ENCODE data around the gene SESN1. TPM values are rescaled to one million over a fixed set of nuclear protein-coding genes. Genes with fewer than 3 reads are reported as not detected.

The SESN1 gene
- total RNA-seq, 2 experiments from 2014 or later, result 10.8 to 13.8 TPM

- Histone ChIP-seq H2AFZ (ENCODE audit: low read length) (peak overlapping the region; percentile 95), H3K4me2 (ENCODE audit: low read length) (peak overlapping the region; percentile 93), H3K36me3 (ENCODE audit: insufficient read depth, low read length) (peaks cover 4% of the 10 kb centered on the region; the same call in 1 of the 2 replicates), H3K4me3 (ENCODE audit: low read depth, low read length, poor library complexity, severe bottlenecking) (peak overlapping the region; percentile 92), H3K79me2 (ENCODE audit: insufficient read depth, low read depth, low read length) (peaks cover 50% of the 10 kb centered on the region), H3K9me3 (ENCODE audit: low read length) (no peaks in the 10 kb centered on the region), H3K4me1 (ENCODE audit: insufficient read depth, low read length, poor library complexity, severe bottlenecking) (peaks cover 25% of the 10 kb centered on the region), H4K20me1 (ENCODE audit: insufficient read depth, low read length) (peaks cover 15% of the 10 kb centered on the region; the same call in 1 of the 2 replicates), H3K27ac (ENCODE audit: low read depth, low read length, poor library complexity, severe bottlenecking) (peak overlapping the region; percentile 87), H3K9me2 (ENCODE audit: insufficient read depth, low read length) (no peaks in the 10 kb centered on the region)
- DNase-seq (ENCODE audit: low spot score), result no peak
- CTCF ChIA-PET (ENCODE audit: unreplicated experiment), result no interaction called here
- intact Hi-C loops (cut with micrococcal nuclease; ENCODE audit: unreplicated experiment), result loop anchor here (2.0 to 10.0 kb wide), 2 partner anchors 287 to 359 kb away; partner anchors contain the start of genes CD164 and MICAL1
- TF ChIP-seq CTCF (conservative IDR thresholded peaks at IDR 0.05; ENCODE audit: low read length) (no peak), EZH2phosphoT487 (IDR thresholded peaks at IDR 0.05; ENCODE audit: borderline replicate concordance, low read depth, low read length) (no peak)
- BruUV-seq (replicated peaks), result no TSS peak
- POLR2A ChIA-PET, result interaction anchor here (0.9 to 5.8 kb wide), 3 partner anchors 10 to 251 kb away, joined by 3 to 54 read pairs (median 44); no protein-coding TSS in a partner anchor
These were observed 1.1 kb upstream of the SESN1 start for GRCh38 chr6:109095835-109096084.

- no TSS peak for BruUV-seq (replicated peaks)
- Histone ChIP-seq H3K27ac (ENCODE audit: low read depth, low read length, poor library complexity, severe bottlenecking) (peak within 1 kb of the TSS; percentile 87), H3K4me1 (ENCODE audit: insufficient read depth, low read length, poor library complexity, severe bottlenecking) (peaks cover 25% of the 10 kb centered on the region), H2AFZ (ENCODE audit: low read length) (peak within 1 kb of the TSS; percentile 95), H3K79me2 (ENCODE audit: insufficient read depth, low read depth, low read length) (peaks cover 55% of the 10 kb centered on the region), H3K4me2 (ENCODE audit: low read length) (peak within 1 kb of the TSS; percentile 93), H3K9me3 (ENCODE audit: low read length) (no peaks in the 10 kb centered on the region), H4K20me1 (ENCODE audit: insufficient read depth, low read length) (peaks cover 15% of the 10 kb centered on the region; the same call in 1 of the 2 replicates), H3K4me3 (ENCODE audit: low read depth, low read length, poor library complexity, severe bottlenecking) (peak within 1 kb of the TSS; percentile 92), H3K9me2 (ENCODE audit: insufficient read depth, low read length) (no peaks in the 10 kb centered on the region), H3K36me3 (ENCODE audit: insufficient read depth, low read length) (no peaks in the 10 kb centered on the region)
- ChIA-PET POLR2A (interaction anchor here (0.6 to 5.8 kb wide), 8 partner anchors 10 to 504 kb away, joined by 3 to 54 read pairs (median 3); partner anchors contain the start of gene ARMC2), CTCF (ENCODE audit: unreplicated experiment) (no interaction called here)
- intact Hi-C loops (cut with micrococcal nuclease; ENCODE audit: unreplicated experiment), result loop anchor here (2.0 to 10.0 kb wide), 2 partner anchors 288 to 360 kb away; partner anchors contain the start of genes CD164 and MICAL1
- peak; percentile 98 for DNase-seq (ENCODE audit: low spot score)
- peak; percentile 46; the same call in 1 of the 2 replicates for TF ChIP-seq CTCF (conservative IDR thresholded peaks at IDR 0.05; ENCODE audit: low read length)
- no peak for TF ChIP-seq EZH2phosphoT487 (IDR thresholded peaks at IDR 0.05; ENCODE audit: borderline replicate concordance, low read depth, low read length)
These were observed 589 bp upstream of the SESN1 start, which contains the start of gene CEP57L1 for GRCh38 chr6:109095036-109095834. TSS of gene CEP57L1 (plus strand) at chr6:109095507. CDS start at chr6:109145222, 49,715 bp downstream.

All from OCI-LY7 (cell line).